ENCODE data around the gene TMEM184C.

The TMEM184C gene

DNA sequence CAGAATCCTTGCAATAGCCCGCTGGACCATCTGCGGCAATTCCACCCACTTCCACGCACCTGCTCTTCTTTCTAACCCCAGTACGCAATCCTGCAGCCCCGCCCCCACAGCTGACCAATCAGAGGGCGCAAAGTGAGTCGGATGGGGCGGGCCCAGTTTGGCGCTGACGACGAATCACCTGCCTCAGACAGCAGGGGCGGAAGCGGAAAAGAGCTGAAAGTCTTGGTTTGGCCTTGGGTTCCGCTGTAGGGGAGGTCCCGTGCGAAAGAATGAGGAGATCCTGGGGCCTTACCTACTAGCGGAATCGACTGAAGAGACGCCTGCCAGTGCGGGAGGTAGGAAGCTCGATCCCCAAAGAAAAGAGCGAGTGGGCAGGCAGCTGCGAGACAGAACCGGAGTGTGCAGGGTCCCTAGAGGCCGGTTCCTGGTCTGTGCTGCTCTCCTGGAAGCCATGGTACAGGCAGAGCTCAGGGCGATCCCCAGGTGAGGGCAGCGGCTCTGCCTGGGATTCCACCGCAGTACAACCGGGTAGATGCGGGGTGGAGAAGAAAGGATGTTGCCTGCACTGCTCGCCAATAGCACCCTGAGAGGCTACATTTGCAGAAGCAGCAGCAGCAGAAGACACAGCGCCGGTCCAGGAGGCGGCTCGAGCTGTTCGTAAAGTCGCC lies at the start of gene TMEM184C:
TSS of gene TMEM184C (plus strand) at position 225 of the 668 bp plus-strand sequence. CDS start 560 bp downstream, outside the sequence.
- DNase-seq (ENCODE audit: low read depth, low spot score): peak; percentile 98

DNA sequence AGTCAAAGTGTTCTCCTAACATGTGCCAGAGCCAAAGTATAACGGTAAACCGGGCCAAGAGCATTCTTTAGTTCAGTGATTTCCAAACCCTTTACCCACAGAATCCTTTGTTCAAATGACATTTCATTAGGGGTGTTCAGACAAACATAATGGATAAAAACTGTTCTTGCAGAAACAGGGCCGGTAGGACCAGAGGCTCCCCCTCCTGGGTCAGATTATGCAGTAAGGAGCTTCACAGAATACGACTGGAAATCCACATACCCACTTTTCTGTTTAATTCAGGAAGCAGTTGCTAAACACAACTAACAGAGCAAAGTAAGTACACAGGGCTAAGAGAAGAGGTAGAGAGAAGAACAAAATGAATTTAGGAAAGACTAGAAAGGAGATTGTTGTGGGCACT lies 46.6 kb upstream of the TMEM184C start:
- peak; percentile 63 for DNase-seq (ENCODE audit: low read depth, low spot score)

- no peak for DNase-seq (ENCODE audit: low read depth, low spot score)
Measured at GRCh38 chr4:147571036-147571770, 46.0 kb upstream of the TMEM184C start.

GRCh38 chr4:147576084-147576483 lies 41.1 kb upstream of the TMEM184C start:
- DNase-seq (ENCODE audit: low read depth, low spot score): no peak

- DNase-seq (ENCODE audit: low read depth, low spot score): peak; percentile 87
Measured at GRCh38 chr4:147578051-147578476, 39.1 kb upstream of the TMEM184C start.

DNA sequence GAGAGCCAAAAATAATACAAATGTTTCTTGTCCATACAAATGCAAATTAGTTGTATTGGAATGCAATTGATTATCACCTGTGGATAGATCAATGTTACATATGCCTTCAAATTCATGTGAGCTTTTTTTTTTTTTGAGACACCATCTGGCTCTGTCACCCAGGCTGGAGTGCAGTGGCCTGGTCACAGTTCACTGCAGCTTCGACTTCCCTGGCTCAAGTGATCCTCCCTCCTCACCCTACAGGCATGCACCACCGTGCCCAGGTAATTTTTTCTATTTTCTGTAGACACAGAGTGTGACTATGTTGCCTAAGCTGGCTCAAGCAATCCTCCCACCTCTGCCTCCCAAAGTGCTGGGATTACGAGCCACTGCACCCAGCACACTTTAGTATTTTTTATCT lies 38.6 kb upstream of the TMEM184C start:
- DNase-seq (ENCODE audit: low read depth, low spot score): no peak

GRCh38 chr4:147580396-147580795 lies 36.8 kb upstream of the TMEM184C start:
- no peak for DNase-seq (ENCODE audit: low read depth, low spot score)

- DNase-seq (ENCODE audit: low read depth, low spot score): no peak
Measured at GRCh38 chr4:147581606-147582350, 35.4 kb upstream of the TMEM184C start.

- no peak for DNase-seq (ENCODE audit: low read depth, low spot score)
Measured at GRCh38 chr4:147582386-147583060, 34.7 kb upstream of the TMEM184C start.

- DNase-seq (ENCODE audit: low read depth, low spot score): no peak
Measured at GRCh38 chr4:147583876-147584275, 33.3 kb upstream of the TMEM184C start.

DNA sequence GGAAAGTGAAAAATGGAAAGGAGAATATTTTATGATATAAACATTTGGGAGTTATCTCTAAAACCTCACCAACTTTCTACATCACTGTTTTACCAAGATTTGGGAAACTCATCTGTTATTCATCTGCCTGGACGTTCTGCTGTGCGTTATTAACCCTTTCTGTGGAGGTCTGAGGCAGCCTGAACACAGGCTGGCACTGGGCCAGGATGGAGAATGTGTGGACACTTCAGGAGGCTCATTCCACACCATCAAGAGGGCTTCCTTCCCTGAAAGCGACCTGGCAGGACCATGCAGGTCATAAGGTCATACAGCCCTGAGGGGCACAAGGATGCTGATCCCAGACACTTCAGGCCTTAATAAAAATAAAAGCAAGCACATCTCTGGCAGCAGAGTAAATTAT lies 31.2 kb upstream of the TMEM184C start:
- DNase-seq (ENCODE audit: low read depth, low spot score): no peak

DNA sequence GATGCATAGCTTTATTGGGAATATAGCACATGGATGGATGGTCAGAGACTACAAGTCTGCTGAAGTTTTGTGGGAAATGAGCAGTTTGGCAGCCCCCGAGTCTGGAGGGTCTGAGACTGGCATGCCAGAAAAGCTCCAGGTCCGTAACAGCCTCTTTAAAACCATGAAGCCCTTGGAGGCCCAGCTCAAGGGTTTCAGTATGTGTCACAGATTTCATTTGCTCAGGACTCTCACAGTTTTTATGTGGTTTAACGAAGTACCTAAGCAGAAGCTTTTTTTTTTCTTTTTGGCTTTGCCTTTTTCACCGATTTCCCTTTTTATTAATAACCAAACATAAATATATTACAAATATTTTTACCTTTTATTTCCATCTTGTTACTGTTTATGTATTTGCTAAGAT lies 30.6 kb upstream of the TMEM184C start:
- peak; percentile 25 for DNase-seq (ENCODE audit: low read depth, low spot score)

DNA sequence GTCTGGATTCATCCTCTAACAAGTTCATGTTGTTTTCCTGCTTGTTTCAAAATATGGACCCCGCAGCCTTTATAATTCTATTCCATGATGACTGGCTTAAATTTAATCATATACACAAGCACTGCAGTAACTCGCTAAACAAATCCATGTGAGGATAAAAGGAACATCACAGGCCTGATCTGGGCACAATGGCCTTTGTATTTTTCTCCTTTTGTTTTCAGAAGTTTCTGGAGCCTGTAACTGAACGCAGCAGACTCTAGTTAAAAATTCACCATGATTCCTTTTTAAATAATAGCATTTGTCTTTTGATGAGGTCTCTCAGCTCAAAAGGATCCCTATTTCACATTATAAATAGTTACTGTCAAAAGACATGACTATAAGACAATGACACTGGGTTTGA lies 30.2 kb upstream of the TMEM184C start:
- no peak for DNase-seq (ENCODE audit: low read depth, low spot score)

DNA sequence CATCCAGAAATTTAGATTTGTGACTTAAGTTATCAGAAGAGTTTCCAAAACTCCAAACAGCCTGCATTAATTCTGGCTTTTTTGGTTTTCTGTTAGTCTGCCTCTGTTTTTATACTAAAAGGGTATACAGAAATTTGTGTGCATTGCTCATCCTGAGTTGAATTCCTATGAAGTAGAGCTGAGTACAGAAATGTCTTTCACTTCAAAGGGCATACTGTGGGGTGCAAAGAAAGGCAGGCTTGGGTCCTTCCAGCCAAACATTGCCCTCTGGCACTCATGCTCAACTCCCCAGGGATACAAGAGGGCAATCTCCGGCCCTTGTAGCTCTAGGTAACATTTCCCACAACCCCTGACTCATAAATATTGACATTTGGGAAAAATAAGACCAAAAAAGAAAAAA lies 27.6 kb upstream of the TMEM184C start:
- no peak for DNase-seq (ENCODE audit: low read depth, low spot score)

- peak; percentile 82 for DNase-seq (ENCODE audit: low read depth, low spot score)
Measured at GRCh38 chr4:147590249-147590920, 26.8 kb upstream of the TMEM184C start.

GRCh38 chr4:147591106-147591505 lies 26.1 kb upstream of the TMEM184C start:
- no peak for DNase-seq (ENCODE audit: low read depth, low spot score)

GRCh38 chr4:147594107-147594506 lies 23.1 kb upstream of the TMEM184C start:
- no peak for DNase-seq (ENCODE audit: low read depth, low spot score)

DNA sequence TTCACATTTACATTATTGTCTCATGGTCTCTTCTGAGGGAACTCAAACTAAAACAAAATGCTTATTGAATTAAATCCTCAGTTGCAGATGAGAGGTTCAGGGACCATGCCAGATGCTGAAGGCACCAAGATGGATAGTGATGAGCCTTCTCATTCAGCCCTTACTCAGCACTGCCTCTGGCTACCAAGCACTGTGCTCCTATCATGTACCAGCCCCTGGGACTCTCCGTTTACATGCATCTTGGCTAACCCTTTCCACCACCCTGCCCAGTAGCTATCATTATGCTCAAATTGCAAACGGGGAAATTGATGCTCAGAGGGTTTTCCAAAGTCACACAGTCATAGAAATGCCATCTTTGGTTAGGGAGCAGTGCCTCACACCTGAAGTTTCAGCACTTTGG lies 22.6 kb upstream of the TMEM184C start:
- DNase-seq (ENCODE audit: low read depth, low spot score): no peak

DNA sequence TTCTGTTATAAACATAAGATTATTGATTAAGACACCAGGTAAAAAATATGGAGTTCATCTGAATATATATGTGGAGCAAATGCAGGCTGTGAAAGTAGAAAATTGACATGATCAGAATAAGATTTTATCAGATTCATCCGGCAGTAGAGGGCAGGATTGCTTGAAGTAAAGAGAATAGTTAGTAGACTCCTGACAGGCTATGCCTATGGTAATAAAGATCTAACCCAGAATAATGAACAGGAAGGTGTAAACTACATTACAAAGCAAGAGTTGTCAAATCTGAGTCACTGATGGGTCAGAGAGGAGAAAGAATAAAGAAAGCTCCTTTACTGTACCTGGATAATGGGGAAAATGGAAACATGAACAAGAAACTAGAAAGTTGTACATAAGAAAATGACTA lies 20.8 kb upstream of the TMEM184C start:
- peak; percentile 29 for DNase-seq (ENCODE audit: low read depth, low spot score)

DNA sequence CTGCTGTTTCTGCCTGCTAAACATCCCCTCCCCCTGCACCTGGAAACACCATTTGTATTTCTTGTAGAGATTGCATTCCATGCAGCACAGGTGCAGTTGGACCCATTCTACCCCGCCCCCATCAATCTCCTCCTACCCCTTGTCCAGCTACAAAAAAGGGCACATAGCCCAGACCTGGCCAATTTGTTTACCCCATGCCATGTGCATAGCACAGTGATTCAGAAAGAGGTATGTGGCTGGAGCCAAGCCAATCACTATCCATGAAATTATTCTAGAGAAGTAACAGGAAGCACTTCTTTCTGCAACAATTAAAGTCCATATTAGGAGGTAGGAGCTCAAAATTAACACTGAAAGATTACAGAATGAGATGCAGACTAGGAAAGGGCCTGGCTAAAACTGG lies 20.2 kb upstream of the TMEM184C start:
- peak; percentile 96 for DNase-seq (ENCODE audit: low read depth, low spot score)

DNA sequence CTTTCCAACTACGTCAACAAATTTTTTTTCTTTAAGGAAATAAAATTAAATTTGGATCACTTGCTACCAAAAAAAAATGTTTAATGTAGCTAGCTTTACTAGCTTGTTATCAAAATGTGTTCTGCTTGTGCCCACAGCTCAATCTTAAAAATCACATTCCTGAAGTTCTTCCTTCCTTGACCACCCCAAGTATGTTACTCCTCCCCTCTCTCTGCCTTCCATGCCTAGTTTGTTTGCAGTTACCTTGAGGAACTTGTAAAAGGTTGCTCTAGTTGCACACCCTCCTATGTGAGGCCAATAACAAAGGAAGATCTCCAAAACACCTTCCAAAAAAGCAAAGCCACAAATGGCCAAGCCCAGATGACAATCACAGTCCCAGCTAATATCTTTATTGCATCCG lies 19.6 kb upstream of the TMEM184C start:
- DNase-seq (ENCODE audit: low read depth, low spot score): peak; percentile 32

Data from astrocyte of the hippocampus (primary cell).